ENCODE results near the gene ESRRA. TPM values are rescaled to one million over a fixed set of nuclear protein-coding genes. Genes with fewer than 3 reads are reported as not detected.
A peak's percentile ranks its signal among the peaks of the same experiment; 100 is the strongest.

ESRRA gene
- total RNA-seq (10 to 100 TPM; 30.2 to 49.3 (median 43.7) TPM), polyA plus RNA-seq (10 to 100 TPM; 24.0 to 56.5 (median 34.7) TPM)
- long read RNA-seq, donor 1, transcript ESRRA-201 (7 exons, 2,215 nt) = major isoform, 6 of 248 reads
- long read RNA-seq, donor 1, partial matches to known transcripts = 242 of 248 reads
- long read RNA-seq, donor 1, other reads (novel, unspliced or antisense) = 0 of 248 reads
- long read RNA-seq, donor 2, partial matches to known transcripts = 0 of 5 reads
- long read RNA-seq, donor 2, other reads (novel, unspliced or antisense) = 0 of 5 reads

- Histone ChIP-seq H3K36me3 (peaks cover 0 to 32% (median 0%) of the 10 kb centered on the region in 6 donors), H3K4me1 (peaks cover 30 to 70% (median 35%) of the 10 kb centered on the region in 6 donors), H3K27me3 (replicated peaks in 1 of 7) (peaks cover 0 to 24% (median 12%) of the 10 kb centered on the region in 7 donors), H3K27ac (peak within 1 kb of the TSS; percentile 81 to 98 (median 94)), H3K4me3 (peak within 1 kb of the TSS; percentile 70 to 91 (median 80)), H3K9me3 (no peaks in the 10 kb centered on the region)
- intact Hi-C loops (cut with DNase I; ENCODE audit: low total_unique reads) = no loop called here
- peak; percentile 100 for DNase-seq
- WGBS, 5 donors = 1% methylated on average over 27 to 81 of the region's 81 CpGs
- TF ChIP-seq POLR2A (IDR thresholded peaks at IDR 0.05) (peak in 1 of 3 donors; percentile 69), CTCF (IDR thresholded peaks at IDR 0.05 in 8 of 11, conservative IDR thresholded peaks at IDR 0.05 in 3 of 11) (no peak), POLR2AphosphoS5 (IDR thresholded peaks at IDR 0.05) (peak; percentile 90)
Observed at GRCh38 chr11:64305075-64305690, at the start of gene ESRRA. ESRRA (plus strand) TSS chr11:64305524; CDS start chr11:64307180, 1,656 bp downstream.

GRCh38 chr11:64256300-64256699, 49.0 kb upstream of the ESRRA start:
- peaks cover 6 to 41% (median 28%) of the 10 kb centered on the region in 6 donors for H3K4me1 ChIP-seq
- H3K27ac ChIP-seq = no peak overlapping the region
- H3K4me3 ChIP-seq = no peak overlapping the region
- DNase-seq = peak; percentile 72
- intact Hi-C loops (cut with DNase I; ENCODE audit: low total_unique reads) = no loop called here
- WGBS, 5 donors = 82 to 93% (median 88%) methylated on average over 14 to 15 of the region's 15 CpGs
- TF ChIP-seq POLR2AphosphoS5 (IDR thresholded peaks at IDR 0.05) (no peak), POLR2A (IDR thresholded peaks at IDR 0.05) (no peak)
- H3K9me3 ChIP-seq = no peaks in the 10 kb centered on the region
- no peaks in the 10 kb centered on the region for H3K27me3 ChIP-seq (replicated peaks in 1 of 7)
- peaks cover 0 to 72% (median 42%) of the 10 kb centered on the region in 6 donors for H3K36me3 ChIP-seq

GRCh38 chr11:64258356-64258755, 47.0 kb upstream of the ESRRA start:
- no peak for TF ChIP-seq POLR2AphosphoS5 (IDR thresholded peaks at IDR 0.05)
- no peaks in the 10 kb centered on the region for H3K9me3 ChIP-seq
- WGBS, 5 donors = 84 to 93% (median 90%) methylated on average over 9 to 24 of the region's 24 CpGs
- intact Hi-C loops (cut with DNase I; ENCODE audit: low total_unique reads) = no loop called here
- no peak for DNase-seq
- H3K4me1 ChIP-seq = peaks cover 0 to 23% (median 10%) of the 10 kb centered on the region in 6 donors
- no peak overlapping the region for H3K4me3 ChIP-seq
- H3K27ac ChIP-seq = no peak overlapping the region
- peaks cover 0 to 93% (median 58%) of the 10 kb centered on the region in 6 donors for H3K36me3 ChIP-seq
- no peaks in the 10 kb centered on the region for H3K27me3 ChIP-seq (replicated peaks in 1 of 7)

- H3K4me3 ChIP-seq = no peak overlapping the region
- TF ChIP-seq POLR2AphosphoS5 (IDR thresholded peaks at IDR 0.05) (peak in 1 of 3 donors; percentile 7), CTCF (IDR thresholded peaks at IDR 0.05 in 8 of 11, conservative IDR thresholded peaks at IDR 0.05 in 3 of 11) (no peak), POLR2A (IDR thresholded peaks at IDR 0.05) (no peak)
- H3K4me1 ChIP-seq = peaks cover 0 to 16% (median 5%) of the 10 kb centered on the region in 6 donors
- peak; percentile 73 for DNase-seq
- H3K27ac ChIP-seq = no peak overlapping the region
- no peaks in the 10 kb centered on the region for H3K9me3 ChIP-seq
- H3K27me3 ChIP-seq (replicated peaks in 1 of 7) = no peaks in the 10 kb centered on the region
- H3K36me3 ChIP-seq = peaks cover 0 to 100% (median 65%) of the 10 kb centered on the region in 6 donors
- WGBS, 5 donors = 91 to 97% (median 94%) methylated on average over 18 to 32 of the region's 32 CpGs
- intact Hi-C loops (cut with DNase I; ENCODE audit: low total_unique reads) = no loop called here
Observed at GRCh38 chr11:64258946-64259532, 46.3 kb upstream of the ESRRA start.
